ENCODE results near the gene QSOX1.

Gene QSOX1

GRCh38 chr1:180151508-180151907, 3.2 kb upstream of the QSOX1 start:
- no peak for DNase-seq (ENCODE audit: low spot score)

- no peak for DNase-seq (ENCODE audit: low spot score)
Observed at GRCh38 chr1:180152588-180152987, 2.1 kb upstream of the QSOX1 start.

- no peak for DNase-seq (ENCODE audit: low spot score)
Observed at GRCh38 chr1:180153032-180153431, 1.6 kb upstream of the QSOX1 start.

GRCh38 chr1:180154003-180154324, 705 bp upstream of the QSOX1 start:
- DNase-seq (ENCODE audit: low spot score) = peak; percentile 22

- DNase-seq (ENCODE audit: low spot score) = no peak
Observed at GRCh38 chr1:180155182-180155682, 563 bp downstream of the QSOX1 start.

- no peak for DNase-seq (ENCODE audit: low spot score)
Observed at GRCh38 chr1:180156201-180156600, 1.5 kb downstream of the QSOX1 start.

- no peak for DNase-seq (ENCODE audit: low spot score)
Observed at GRCh38 chr1:180156631-180157091, 2.0 kb downstream of the QSOX1 start.

GRCh38 chr1:180157108-180157507, 2.4 kb downstream of the QSOX1 start:
- no peak for DNase-seq (ENCODE audit: low spot score)

GRCh38 chr1:180157576-180158057, 2.9 kb downstream of the QSOX1 start:
- no peak for DNase-seq (ENCODE audit: low spot score)

- no peak for DNase-seq (ENCODE audit: low spot score)
Observed at GRCh38 chr1:180158149-180159147, 3.8 kb downstream of the QSOX1 start.

- DNase-seq (ENCODE audit: low spot score) = no peak
Observed at GRCh38 chr1:180160357-180160756, 5.7 kb downstream of the QSOX1 start.

GRCh38 chr1:180163041-180163440, 8.4 kb downstream of the QSOX1 start:
- no peak for DNase-seq (ENCODE audit: low spot score)

GRCh38 chr1:180165096-180165495, 10.4 kb downstream of the QSOX1 start:
- no peak for DNase-seq (ENCODE audit: low spot score)

- no peak for DNase-seq (ENCODE audit: low spot score)
Observed at GRCh38 chr1:180165509-180166435, 11.1 kb downstream of the QSOX1 start.

GRCh38 chr1:180166436-180166800, 11.7 kb downstream of the QSOX1 start:
- no peak for DNase-seq (ENCODE audit: low spot score)

- DNase-seq (ENCODE audit: low spot score) = no peak
Observed at GRCh38 chr1:180167021-180167701, 12.5 kb downstream of the QSOX1 start.

- no peak for DNase-seq (ENCODE audit: low spot score)
Observed at GRCh38 chr1:180167721-180168467, 13.2 kb downstream of the QSOX1 start.

GRCh38 chr1:180168786-180169639, 14.3 kb downstream of the QSOX1 start:
- DNase-seq (ENCODE audit: low spot score) = peak; percentile 51

- DNase-seq (ENCODE audit: low spot score) = no peak
Observed at GRCh38 chr1:180169640-180170195, 15.0 kb downstream of the QSOX1 start.

Data from germinal center (tissue), 1 donor.